SK-N-MC (cell line): Measurements from ENCODE around the gene DMRT1.

Source experiments
- EZH2 ChIP-seq: fragments of 200-600 bp; sonication (generic); IDR thresholded peaks from one replicate; pipeline ENCODE4 v1.6.1; 2017; ENCODE audit warnings: antibody characterized with exemption
- FOXP2 ChIP-seq: optimal IDR thresholded peaks from 2 replicates; pipeline ENCODE3; 2011; ENCODE audit warnings: mild to moderate bottlenecking, moderate library complexity; ENCODE audit not compliant: insufficient read depth; ENCODE audit errors: extremely low read length, control extremely low read depth
- POLR2AphosphoS5 ChIP-seq: IDR thresholded peaks from 2 replicates; pipeline ENCODE4 v1.6.1; 2012; ENCODE audit warnings: mild to moderate bottlenecking, low read depth, low read length, borderline replicate concordance

DNA sequence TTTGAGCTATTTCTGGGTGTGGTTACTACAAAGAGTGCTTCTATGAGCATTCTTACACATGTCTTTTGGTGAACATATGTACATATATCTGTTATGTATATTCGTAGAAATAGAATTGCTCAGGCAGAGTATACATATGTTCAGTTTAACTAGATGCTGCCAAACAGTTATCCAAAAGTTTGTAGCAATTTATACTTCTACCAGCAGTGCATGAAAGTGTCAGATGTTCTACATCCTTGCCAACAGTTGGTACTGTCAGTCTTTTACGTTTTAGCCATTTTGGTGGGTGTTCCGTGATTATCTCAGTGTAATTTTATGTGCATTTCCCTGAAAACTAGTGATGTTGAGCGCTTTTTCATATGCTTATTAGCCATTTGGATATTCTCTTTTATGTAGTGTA lies 172.7 kb downstream of the DMRT1 start:
- TF ChIP-seq EZH2, result no peak
- no peak for TF ChIP-seq POLR2AphosphoS5
- no peak for TF ChIP-seq FOXP2
